ENCODE measurements around the gene FBXW11.

- TF ChIP-seq CTCF (IDR thresholded peaks at IDR 0.05), result no peak
- TF ChIP-seq POLR2A (IDR thresholded peaks at IDR 0.05), result no peak
These were observed 185.2 kb downstream of the FBXW11 start for GRCh38 chr5:171821286-171821685.

All from body of pancreas (tissue), 4 donors.